ENCODE measurements around the gene KRT14. TPM values are rescaled to one million over a fixed set of nuclear protein-coding genes. Genes with fewer than 3 reads are reported as not detected.

The KRT14 gene
- total RNA-seq, 1 experiment from 2014 or later: 0.15 TPM

- Histone ChIP-seq H3K4me2 (ENCODE audit: low read length) (peak overlapping the region; percentile 66), H3F3A (ENCODE audit: low read length, unreplicated experiment) (no peaks in the 10 kb centered on the region), H3K27ac (ENCODE audit: low read length) (peak overlapping the region; percentile 98), H3K4me1 (ENCODE audit: insufficient read depth, low read length) (peaks cover 45% of the 10 kb centered on the region), H3K79me2 (ENCODE audit: low read length) (no peaks in the 10 kb centered on the region), H3K9ac (ENCODE audit: low read length) (peak overlapping the region; percentile 91), H3K27me3 (ENCODE audit: low read length) (no peaks in the 10 kb centered on the region), H4K20me1 (ENCODE audit: low read length) (no peaks in the 10 kb centered on the region), H2AFZ (ENCODE audit: low read length) (peak overlapping the region; percentile 35; the same call in 1 of the 2 replicates), H3K4me3 (ENCODE audit: low read length) (peak overlapping the region; percentile 47; the same call in 1 of the 2 replicates), H3K36me3 (ENCODE audit: low read depth, low read length) (no peaks in the 10 kb centered on the region), H3K9me2 (replicated peaks; ENCODE audit: low read length) (no peaks in the 10 kb centered on the region), H3K9me3 (ENCODE audit: low read length) (no peaks in the 10 kb centered on the region)
- ATAC-seq (0 out of 2 replicates have a peak, but pooled peaks have one; percentile 1), DNase-seq (peak; percentile 61)
- BruUV-seq (replicated peaks): no TSS peak
- intact Hi-C loops (cut with micrococcal nuclease): loop anchor here (1.0 to 10.0 kb wide), 5 partner anchors 99 to 745 kb away; no protein-coding TSS in a partner anchor
- ChIA-PET POLR2A (ENCODE audit: unreplicated experiment) (interaction anchor here (0.5 to 2.1 kb wide), 4 partner anchors 21 to 143 kb away, joined by 3 to 30 read pairs (median 14); partner anchors contain the start of genes KRT15 and KRT19), CTCF (interaction anchor here (0.6 to 2.7 kb wide), 16 partner anchors 14 to 746 kb away, joined by 3 to 38 read pairs (median 5); partner anchors contain the start of genes EIF1 and KRT19)
- no peak for TF ChIP-seq EZH2phosphoT487 (IDR thresholded peaks at IDR 0.05; ENCODE audit: borderline replicate concordance, low read length)
- no peak for TF ChIP-seq EZH2 (IDR thresholded peaks at IDR 0.05; ENCODE audit: low read length, unreplicated experiment)
- TF ChIP-seq, protein P1, sequence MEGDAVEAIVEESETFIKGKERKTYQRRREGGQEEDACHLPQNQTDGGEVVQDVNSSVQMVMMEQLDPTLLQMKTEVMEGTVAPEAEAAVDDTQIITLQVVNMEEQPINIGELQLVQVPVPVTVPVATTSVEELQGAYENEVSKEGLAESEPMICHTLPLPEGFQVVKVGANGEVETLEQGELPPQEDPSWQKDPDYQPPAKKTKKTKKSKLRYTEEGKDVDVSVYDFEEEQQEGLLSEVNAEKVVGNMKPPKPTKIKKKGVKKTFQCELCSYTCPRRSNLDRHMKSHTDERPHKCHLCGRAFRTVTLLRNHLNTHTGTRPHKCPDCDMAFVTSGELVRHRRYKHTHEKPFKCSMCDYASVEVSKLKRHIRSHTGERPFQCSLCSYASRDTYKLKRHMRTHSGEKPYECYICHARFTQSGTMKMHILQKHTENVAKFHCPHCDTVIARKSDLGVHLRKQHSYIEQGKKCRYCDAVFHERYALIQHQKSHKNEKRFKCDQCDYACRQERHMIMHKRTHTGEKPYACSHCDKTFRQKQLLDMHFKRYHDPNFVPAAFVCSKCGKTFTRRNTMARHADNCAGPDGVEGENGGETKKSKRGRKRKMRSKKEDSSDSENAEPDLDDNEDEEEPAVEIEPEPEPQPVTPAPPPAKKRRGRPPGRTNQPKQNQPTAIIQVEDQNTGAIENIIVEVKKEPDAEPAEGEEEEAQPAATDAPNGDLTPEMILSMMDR (conservative IDR thresholded peaks at IDR 0.05; ENCODE audit: low read depth, low read length): no peak
Observed at GRCh38 chr17:41549596-41550039, 37.1 kb downstream of the KRT14 start.

DNA sequence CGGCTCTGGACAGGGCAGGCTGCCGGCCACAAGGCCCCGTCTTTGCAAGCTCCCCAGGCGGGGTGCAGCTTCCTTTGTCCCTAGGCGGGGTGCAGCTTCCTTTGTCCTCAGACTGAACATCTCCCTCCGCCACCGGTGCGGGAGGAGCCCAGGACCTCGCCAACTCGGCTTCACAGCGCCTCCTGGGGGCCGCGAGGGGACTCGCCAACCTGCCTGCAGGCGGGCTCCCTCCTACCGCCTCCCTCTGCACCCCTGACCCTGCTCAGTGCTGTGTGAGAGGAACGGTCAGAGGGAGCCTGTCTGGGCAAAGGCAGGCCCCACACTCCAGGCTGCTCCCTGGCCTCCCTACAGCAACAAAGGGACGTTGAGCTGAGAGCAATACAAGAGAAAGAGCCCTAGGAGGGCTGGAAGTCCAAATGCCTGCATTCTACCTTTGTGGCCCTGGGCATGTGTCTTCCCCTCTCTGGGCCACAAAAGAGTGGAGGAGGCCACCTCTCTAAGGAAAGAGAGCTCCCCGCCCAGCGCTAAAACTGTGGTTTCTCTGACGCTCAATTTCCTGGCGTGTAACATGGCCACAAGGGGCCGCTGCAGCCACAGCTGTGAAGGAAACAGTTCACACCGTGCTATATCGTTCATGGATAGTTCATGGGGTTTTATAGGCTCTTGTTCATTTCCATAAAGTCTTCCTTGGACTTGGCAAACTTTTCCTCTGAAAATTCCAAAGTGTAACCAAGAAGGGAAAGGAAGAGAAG lies 37.7 kb downstream of the KRT14 start:
- Histone ChIP-seq H3K4me3 (ENCODE audit: low read length) (peak overlapping the region; percentile 50; the same call in 1 of the 2 replicates), H3K27ac (ENCODE audit: low read length) (peak overlapping the region; percentile 98), H3K4me2 (ENCODE audit: low read length) (peak overlapping the region; percentile 66), H3K27me3 (ENCODE audit: low read length) (no peaks in the 10 kb centered on the region), H3K9me3 (ENCODE audit: low read length) (no peaks in the 10 kb centered on the region), H4K20me1 (ENCODE audit: low read length) (no peaks in the 10 kb centered on the region), H3K4me1 (ENCODE audit: insufficient read depth, low read length) (peaks cover 50% of the 10 kb centered on the region), H3K9ac (ENCODE audit: low read length) (peak overlapping the region; percentile 91), H3K9me2 (replicated peaks; ENCODE audit: low read length) (no peaks in the 10 kb centered on the region), H2AFZ (ENCODE audit: low read length) (peak overlapping the region; percentile 35), H3K36me3 (ENCODE audit: low read depth, low read length) (no peaks in the 10 kb centered on the region), H3F3A (ENCODE audit: low read length, unreplicated experiment) (no peaks in the 10 kb centered on the region), H3K79me2 (ENCODE audit: low read length) (no peaks in the 10 kb centered on the region)
- ChIA-PET CTCF (interaction anchor here (0.6 to 2.7 kb wide), 25 partner anchors 13 to 745 kb away, joined by 3 to 38 read pairs (median 5); partner anchors contain the start of genes EIF1, KRT15 and KRT19), POLR2A (ENCODE audit: unreplicated experiment) (interaction anchor here (0.5 to 2.1 kb wide), 7 partner anchors 21 to 692 kb away, joined by 3 to 30 read pairs (median 4); partner anchors contain the start of genes KRT15 and KRT19)
- intact Hi-C loops (cut with micrococcal nuclease): loop anchor here (1.0 to 10.0 kb wide), 8 partner anchors 19 to 744 kb away; no protein-coding TSS in a partner anchor
- BruUV-seq (replicated peaks): no TSS peak
- TF ChIP-seq EZH2phosphoT487 (IDR thresholded peaks at IDR 0.05; ENCODE audit: borderline replicate concordance, low read length) (no peak), EZH2 (IDR thresholded peaks at IDR 0.05; ENCODE audit: low read length, unreplicated experiment) (no peak)
- TF ChIP-seq, protein P1 (conservative IDR thresholded peaks at IDR 0.05; ENCODE audit: low read depth, low read length): peak; percentile 81
- DNase-seq (peak; percentile 91), ATAC-seq (peak; percentile 59)
